IMR-90 (cell line): Measurements from ENCODE around the gene LHFPL3. TPM values are rescaled to one million over a fixed set of nuclear protein-coding genes. Genes with fewer than 3 reads are reported as not detected.

Source experiments
- ATAC-seq: fragments of 200-7000 bp; cut with Tn5 transposase; 2 replicates; pipeline ENCODE4 v1.9.1; 2020; ENCODE audit warnings: low read depth, mild to moderate bottlenecking, moderate library complexity
- BruUV-seq: library from RNA; stranded (reverse); fragments of 400-500 nt; replicated peaks from 2 replicates; lab custom pipeline; 2021; lab: Mats Ljungman, UMichigan
- CTCF ChIA-PET: fragments of 300-600 bp; formaldehyde crosslinking; extraction: SDS; loops from one replicate; lab custom pipeline; 2021; ENCODE audit warnings: antibody characterized with exemption; lab: Yijun Ruan, JAX
- POLR2A ChIA-PET: fragments of 300-600 bp; sonication (Branson Sonifier 250); formaldehyde crosslinking; loops from one replicate; lab custom pipeline; 2022; ENCODE audit warnings: antibody characterized with exemption; ENCODE audit not compliant: unreplicated experiment; lab: Charles Lee
- DNase-seq: peaks from one replicate; pipeline ENCODE4 v3.0.0; 2013
- H2AFZ ChIP-seq: replicated peaks from 2 replicates; pipeline ENCODE3; 2013; ENCODE audit warnings: low read length, mild to moderate bottlenecking; ENCODE audit not compliant: poor library complexity
- H2AK5ac ChIP-seq: 2 replicates; pipeline ENCODE4 v1.6.1; 2013; ENCODE audit warnings: low read depth, low read length, inconsistent platforms
- H2AK9ac ChIP-seq: replicated peaks from 2 replicates; pipeline ENCODE3; 2013; ENCODE audit warnings: mild to moderate bottlenecking, low read depth, low read length, moderate library complexity; ENCODE audit not compliant: poor library complexity
- H2BK120ac ChIP-seq: 2 replicates; pipeline ENCODE4 v1.6.1; 2013; ENCODE audit warnings: low read depth, low read length, inconsistent platforms
- H2BK15ac ChIP-seq: 3 replicates; pipeline ENCODE4 v1.6.1; 2013; ENCODE audit warnings: low read depth, low read length, inconsistent platforms
- H2BK20ac ChIP-seq: 2 replicates; pipeline ENCODE4 v1.6.1; 2013; ENCODE audit warnings: low read depth, mild to moderate bottlenecking, inconsistent platforms, low read length, moderate library complexity
- H2BK5ac ChIP-seq: 2 replicates; pipeline ENCODE4 v1.6.1; 2013; ENCODE audit warnings: mild to moderate bottlenecking, low read depth, low read length, inconsistent platforms; ENCODE audit not compliant: poor library complexity, severe bottlenecking
- H3K14ac ChIP-seq: replicated peaks from 2 replicates; pipeline ENCODE4 v1.6.1; 2013; ENCODE audit warnings: low read depth, low read length, inconsistent platforms
- H3K18ac ChIP-seq: 2 replicates; pipeline ENCODE4 v1.6.1; 2013; ENCODE audit warnings: low read depth, low read length, control low read depth
- H3K23ac ChIP-seq: 2 replicates; pipeline ENCODE4 v1.6.1; 2013; ENCODE audit warnings: low read depth, low read length, inconsistent platforms
- H3K27ac ChIP-seq: 2 replicates; pipeline ENCODE4 v1.5.1; 2013; ENCODE audit warnings: mild to moderate bottlenecking, control low read depth, low read length; ENCODE audit not compliant: insufficient read depth
- H3K27me3 ChIP-seq: 2 replicates; pipeline ENCODE4 v1.6.1; 2013; ENCODE audit warnings: low read length; ENCODE audit not compliant: control insufficient read depth, insufficient read depth
- H3K36me3 ChIP-seq: 2 replicates; pipeline ENCODE4 v1.6.1; 2013; ENCODE audit warnings: low read length, mixed read lengths; ENCODE audit not compliant: control insufficient read depth, insufficient read depth
- H3K4ac ChIP-seq: 2 replicates; pipeline ENCODE4 v1.6.1; 2013; ENCODE audit warnings: low read depth, low read length, inconsistent platforms
- H3K4me1 ChIP-seq: 2 replicates; pipeline ENCODE4 v1.6.1; 2013; ENCODE audit warnings: low read length, mixed read lengths; ENCODE audit not compliant: control insufficient read depth, insufficient read depth
- H3K4me2 ChIP-seq: 2 replicates; pipeline ENCODE4 v1.6.1; 2013; ENCODE audit warnings: low read depth, mild to moderate bottlenecking, control low read depth, low read length, moderate library complexity
- H3K4me3 ChIP-seq: 2 replicates; pipeline ENCODE4 v1.5.1; 2013; ENCODE audit warnings: low read depth, mild to moderate bottlenecking, control low read depth, low read length, moderate library complexity; ENCODE audit not compliant: insufficient read depth
- H3K56ac ChIP-seq: 2 replicates; pipeline ENCODE4 v1.6.1; 2013; ENCODE audit warnings: low read length, inconsistent platforms; ENCODE audit not compliant: insufficient read depth; ENCODE audit errors: extremely low read depth
- H3K79me1 ChIP-seq, 2 experiments: 2 replicates each; pipeline ENCODE4 v1.6.1; 2013; ENCODE audit warnings: low read length in 2 of 2, inconsistent platforms in 1 of 2, low read depth in 1 of 2
- H3K9ac ChIP-seq: 2 replicates; pipeline ENCODE4 v1.6.1; 2013; ENCODE audit warnings: low read depth, low read length, control low read depth
- H3K9me1 ChIP-seq: 2 replicates; pipeline ENCODE4 v1.6.1; 2013; ENCODE audit warnings: low read length, inconsistent platforms; ENCODE audit not compliant: insufficient read depth
- H3K9me3 ChIP-seq: 2 replicates; pipeline ENCODE4 v1.6.1; 2013; ENCODE audit warnings: low read length; ENCODE audit not compliant: control insufficient read depth, insufficient read depth
- H4K20me1 ChIP-seq: 2 replicates; pipeline ENCODE4 v1.6.1; 2013; ENCODE audit warnings: low read length, inconsistent platforms; ENCODE audit not compliant: insufficient read depth
- H4K5ac ChIP-seq: 2 replicates; pipeline ENCODE4 v1.6.1; 2013; ENCODE audit warnings: mild to moderate bottlenecking, low read depth, low read length, control low read depth
- H4K8ac ChIP-seq, 2 experiments: 2 replicates each; pipeline ENCODE4 v1.6.1; 2013; ENCODE audit warnings: low read depth in 2 of 2, low read length in 2 of 2, control low read depth in 1 of 2, inconsistent platforms in 1 of 2
- H4K91ac ChIP-seq: 2 replicates; pipeline ENCODE4 v1.6.1; 2013; ENCODE audit warnings: low read depth, low read length, inconsistent platforms; ENCODE audit not compliant: insufficient read depth
- BHLHE40 ChIP-seq: fragments of 150-350 bp; IDR thresholded peaks from 2 replicates; pipeline ENCODE4 v1.6.1; 2016; ENCODE audit warnings: mild to moderate bottlenecking, low read depth, low read length
- CEBPB ChIP-seq: IDR thresholded peaks from 2 replicates; pipeline ENCODE4 v1.6.1; 2012; ENCODE audit warnings: low read depth, low read length, improper control_type of control experiment
- CHD1 ChIP-seq: IDR thresholded peaks from 2 replicates; pipeline ENCODE4 v1.6.1; 2012; ENCODE audit warnings: low read depth, low read length, improper control_type of control experiment
- CTCF ChIP-seq: conservative IDR thresholded peaks from 2 replicates; pipeline ENCODE4 v1.5.1; 2012; ENCODE audit warnings: mild to moderate bottlenecking, low read depth, low read length, improper control_type of control experiment
- FOS ChIP-seq: fragments of 150-350 bp; IDR thresholded peaks from 2 replicates; pipeline ENCODE4 v1.6.1; 2016; ENCODE audit warnings: low read depth, low read length
- MAFK ChIP-seq: IDR thresholded peaks from 2 replicates; pipeline ENCODE4 v1.6.1; 2012; ENCODE audit warnings: low read depth, low read length, improper control_type of control experiment
- MAZ ChIP-seq: IDR thresholded peaks from 2 replicates; pipeline ENCODE4 v1.6.1; 2012; ENCODE audit warnings: low read depth, mild to moderate bottlenecking, low read length, improper control_type of control experiment, moderate library complexity, borderline replicate concordance
- MXI1 ChIP-seq: IDR thresholded peaks from 2 replicates; pipeline ENCODE4 v1.6.1; 2012; ENCODE audit warnings: low read depth, mild to moderate bottlenecking, low read length, moderate library complexity, borderline replicate concordance
- NFE2L2 ChIP-seq: fragments of 150-350 bp; IDR thresholded peaks from 2 replicates; pipeline ENCODE4 v1.6.1; 2016; ENCODE audit warnings: low read depth, mild to moderate bottlenecking, low read length
- POLR2A ChIP-seq: IDR thresholded peaks from 2 replicates; pipeline ENCODE4 v1.6.1; 2012; ENCODE audit warnings: mild to moderate bottlenecking, low read depth, low read length
- RAD21 ChIP-seq: IDR thresholded peaks from 2 replicates; pipeline ENCODE4 v1.6.1; 2012; ENCODE audit warnings: low read length, improper control_type of control experiment
- RCOR1 ChIP-seq: IDR thresholded peaks from 2 replicates; pipeline ENCODE4 v1.6.1; 2012; ENCODE audit warnings: mild to moderate bottlenecking, low read length, improper control_type of control experiment; ENCODE audit not compliant: insufficient replicate concordance
- RFX5 ChIP-seq: IDR thresholded peaks from 2 replicates; pipeline ENCODE4 v1.8.0; 2012; ENCODE audit warnings: low read depth, mild to moderate bottlenecking, low read length, moderate library complexity
- SMC3 ChIP-seq: fragments of 150-350 bp; IDR thresholded peaks from 2 replicates; pipeline ENCODE4 v1.6.1; 2016; ENCODE audit warnings: low read depth, mild to moderate bottlenecking, antibody characterized with exemption, low read length, moderate library complexity
- WGBS, 2 experiments: methylation state at CpG; one replicate each; pipeline versions ENCODE4 v1.1.5 to v1.1.7; 2013; ENCODE audit warnings: missing lambda C conversion rate in 2 of 2; ENCODE audit not compliant: insufficient read length in 1 of 2; ENCODE audit errors: extremely low coverage in 2 of 2; 5-methylcytosine and 5-hydroxymethylcytosine counted together
- dilution Hi-C: fragments of 300-500 bp; cut with HindIII; formaldehyde crosslinking; loops from one replicate; pipeline ENCODE4 v1.14.3; 2018; ENCODE audit warnings: low sequenced_read_pairs; ENCODE audit not compliant: unreplicated experiment
- in situ Hi-C: fragments of 300-500 bp; cut with MboI; formaldehyde crosslinking; loops from 3 replicates; pipeline ENCODE4 v1.14.3; 2019; ENCODE audit warnings: low sequenced_read_pairs, inconsistent platforms, mixed read lengths
- intact Hi-C: fragments of 100-400 bp; cut with micrococcal nuclease; formaldehyde crosslinking; loops from 2 replicates; pipeline ENCODE4 v1.10.0; 2022
- polyA plus RNA-seq, 3 experiments: library from polyadenylated mRNA; depleted of rRNA; stranded (reverse); fragments of >200 nt; gene quantifications; 2 replicates each; pipeline ENCODE4 v1.2.3, GENCODE V29; 2012; ENCODE audit warnings: low replicate concordance in 1 of 3
- total RNA-seq: library from RNA; depleted of rRNA; stranded (reverse); fragments of >200 nt; gene quantifications from 2 replicates; pipeline ENCODE4 v1.2.3, GENCODE V29; 2012
- TF ChIP-seq, protein P1 (sequence below): fragments of 150-350 bp; IDR thresholded peaks from 2 replicates; pipeline ENCODE4 v1.6.1; 2017; ENCODE audit warnings: mild to moderate bottlenecking, antibody characterized with exemption, low read length, low read depth
- TF ChIP-seq, protein P2 (sequence below): fragments of 150-350 bp; IDR thresholded peaks from 2 replicates; pipeline ENCODE4 v1.6.1; 2016; ENCODE audit warnings: low read depth, mild to moderate bottlenecking, low read length, moderate library complexity, borderline replicate concordance

The LHFPL3 gene
- total and polyA plus RNA-seq, 2 of the 4 experiments (the other 2 are of a cell fraction) = not detected

GRCh38 chr7:104371980-104372357 lies 43.6 kb downstream of the LHFPL3 start:
- Histone ChIP-seq H3K27ac (no peak overlapping the region), H3K79me1 (no peaks in the 10 kb centered on the region), H2BK5ac (no peak overlapping the region), H3K36me3 (no peaks in the 10 kb centered on the region), H3K4me1 (no peaks in the 10 kb centered on the region), H3K18ac (no peak overlapping the region), H4K8ac (no peak overlapping the region), H3K9me1 (no peaks in the 10 kb centered on the region), H3K4ac (no peak overlapping the region), H4K20me1 (no peaks in the 10 kb centered on the region), H3K9me3 (no peaks in the 10 kb centered on the region), H4K5ac (no peak overlapping the region), H3K9ac (no peak overlapping the region), H2AK9ac (no peak overlapping the region), H2BK20ac (no peak overlapping the region), H2AFZ (no peak overlapping the region), H3K4me3 (no peak overlapping the region), H3K23ac (no peak overlapping the region), H2AK5ac (no peak overlapping the region), H2BK120ac (no peak overlapping the region), H3K14ac (no peak overlapping the region), H3K56ac (no peak overlapping the region), H2BK15ac (no peak overlapping the region), H3K27me3 (no peaks in the 10 kb centered on the region), H3K4me2 (no peak overlapping the region), H4K91ac (no peak overlapping the region)
- CTCF ChIA-PET = no interaction called here
- no peak for ATAC-seq
- DNase-seq = no peak
- intact Hi-C loops = no loop called here
- WGBS, 2 experiments = no CpG with 5 or more reads among the region's 5 CpGs
- in situ Hi-C loops = no loop called here
- dilution Hi-C loops = no loop called here
- no peak for TF ChIP-seq MAZ
- TF ChIP-seq MXI1 = no peak
- TF ChIP-seq, protein P1, sequence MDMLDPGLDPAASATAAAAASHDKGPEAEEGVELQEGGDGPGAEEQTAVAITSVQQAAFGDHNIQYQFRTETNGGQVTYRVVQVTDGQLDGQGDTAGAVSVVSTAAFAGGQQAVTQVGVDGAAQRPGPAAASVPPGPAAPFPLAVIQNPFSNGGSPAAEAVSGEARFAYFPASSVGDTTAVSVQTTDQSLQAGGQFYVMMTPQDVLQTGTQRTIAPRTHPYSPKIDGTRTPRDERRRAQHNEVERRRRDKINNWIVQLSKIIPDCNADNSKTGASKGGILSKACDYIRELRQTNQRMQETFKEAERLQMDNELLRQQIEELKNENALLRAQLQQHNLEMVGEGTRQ = no peak
- no peak for TF ChIP-seq RAD21
- TF ChIP-seq CHD1 = no peak
- TF ChIP-seq MAFK = no peak
- no peak for TF ChIP-seq NFE2L2
- no peak for TF ChIP-seq RCOR1
- no peak for TF ChIP-seq FOS
- no peak for TF ChIP-seq CEBPB
- TF ChIP-seq, protein P2, sequence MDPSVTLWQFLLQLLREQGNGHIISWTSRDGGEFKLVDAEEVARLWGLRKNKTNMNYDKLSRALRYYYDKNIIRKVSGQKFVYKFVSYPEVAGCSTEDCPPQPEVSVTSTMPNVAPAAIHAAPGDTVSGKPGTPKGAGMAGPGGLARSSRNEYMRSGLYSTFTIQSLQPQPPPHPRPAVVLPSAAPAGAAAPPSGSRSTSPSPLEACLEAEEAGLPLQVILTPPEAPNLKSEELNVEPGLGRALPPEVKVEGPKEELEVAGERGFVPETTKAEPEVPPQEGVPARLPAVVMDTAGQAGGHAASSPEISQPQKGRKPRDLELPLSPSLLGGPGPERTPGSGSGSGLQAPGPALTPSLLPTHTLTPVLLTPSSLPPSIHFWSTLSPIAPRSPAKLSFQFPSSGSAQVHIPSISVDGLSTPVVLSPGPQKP = no peak
- no peak for TF ChIP-seq POLR2A
- TF ChIP-seq CTCF = no peak
- no peak for TF ChIP-seq BHLHE40
- TF ChIP-seq RFX5 = no peak
- TF ChIP-seq SMC3 = no peak
- POLR2A ChIA-PET = no interaction called here
- no TSS peak for BruUV-seq
